ENCODE results near the gene FHOD3. TPM values are rescaled to one million over a fixed set of nuclear protein-coding genes. Genes with fewer than 3 reads are reported as not detected.

The FHOD3 gene
- total and polyA plus RNA-seq, 2 of the 4 experiments (the other 2 are of a cell fraction): 14.6 to 16.0 TPM

DNA sequence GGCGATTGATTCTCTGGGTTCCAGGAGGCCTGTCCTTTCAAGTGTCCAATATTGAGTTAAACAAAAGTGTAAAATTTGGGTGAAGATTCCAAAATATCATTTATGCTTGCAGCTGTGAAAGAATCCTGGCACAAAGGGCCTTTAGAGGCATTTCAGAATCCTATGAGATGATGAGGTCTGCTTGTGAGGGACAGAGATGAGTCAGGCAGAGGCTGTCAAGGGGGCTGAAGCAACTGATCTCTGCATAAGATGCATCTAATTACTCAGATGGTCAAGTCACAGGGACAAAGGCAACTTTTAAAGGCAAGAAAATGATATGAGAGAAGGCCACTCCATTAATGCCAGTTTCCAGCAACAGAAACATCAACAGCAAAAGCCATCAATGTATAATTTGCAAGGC is 78.8 kb downstream of the FHOD3 start:
- Histone ChIP-seq H3K56ac (ENCODE audit: extremely low read depth, insufficient read depth, low read length) (no peak overlapping the region), H3K9ac (ENCODE audit: low read depth, low read length) (no peak overlapping the region), H2BK120ac (ENCODE audit: low read depth, low read length) (no peak overlapping the region), H3K4ac (ENCODE audit: low read depth, low read length) (no peak overlapping the region), H2BK15ac (ENCODE audit: low read depth, low read length) (no peak overlapping the region), H3K27me3 (ENCODE audit: control insufficient read depth, insufficient read depth, low read length) (no peaks in the 10 kb centered on the region), H3K27ac (ENCODE audit: insufficient read depth, low read length) (no peak overlapping the region), H3K9me3 (ENCODE audit: control insufficient read depth, insufficient read depth, low read length) (no peaks in the 10 kb centered on the region), H3K79me1 (ENCODE audit: low read depth in 1 of 2, low read length in 2 of 2) (0 out of 4 replicates have a peak, but pooled peaks cover 0 to 5% of the 10 kb centered on the region in 2 experiments), H4K20me1 (ENCODE audit: insufficient read depth, low read length) (no peaks in the 10 kb centered on the region), H3K4me2 (ENCODE audit: low read depth, low read length) (no peak overlapping the region), H2AK9ac (replicated peaks; ENCODE audit: low read depth, low read length, poor library complexity) (no peak overlapping the region), H3K23ac (ENCODE audit: low read depth, low read length) (no peak overlapping the region), H2AFZ (replicated peaks; ENCODE audit: low read length, poor library complexity) (no peak overlapping the region), H4K91ac (ENCODE audit: insufficient read depth, low read depth, low read length) (no peak overlapping the region), H2AK5ac (ENCODE audit: low read depth, low read length) (no peak overlapping the region), H3K4me1 (ENCODE audit: control insufficient read depth, insufficient read depth, low read length) (peaks cover 10% of the 10 kb centered on the region), H4K8ac (ENCODE audit: low read depth in 2 of 2, low read length in 2 of 2) (no peak overlapping the region), H3K9me1 (ENCODE audit: insufficient read depth, low read length) (peaks cover 8% of the 10 kb centered on the region), H3K36me3 (ENCODE audit: control insufficient read depth, insufficient read depth, low read length) (no peaks in the 10 kb centered on the region), H2BK20ac (ENCODE audit: low read depth, low read length) (no peak overlapping the region), H3K14ac (replicated peaks; ENCODE audit: low read depth, low read length) (0 out of 2 replicates have a peak overlapping the region, but pooled peaks have one; percentile 1), H3K4me3 (ENCODE audit: insufficient read depth, low read depth, low read length) (no peak overlapping the region), H4K5ac (ENCODE audit: low read depth, low read length) (no peak overlapping the region), H2BK5ac (ENCODE audit: low read depth, low read length, poor library complexity, severe bottlenecking) (no peak overlapping the region), H3K18ac (ENCODE audit: low read depth, low read length) (no peak overlapping the region)
- dilution Hi-C loops (cut with HindIII; ENCODE audit: low sequenced_read_pairs, unreplicated experiment) (no loop called here), in situ Hi-C loops (cut with MboI; ENCODE audit: low sequenced_read_pairs) (no loop called here), intact Hi-C loops (cut with micrococcal nuclease) (no loop called here)
- no TSS peak for BruUV-seq (replicated peaks)
- POLR2A ChIA-PET (ENCODE audit: unreplicated experiment): no interaction called here
- TF ChIP-seq FOS (IDR thresholded peaks at IDR 0.05; ENCODE audit: low read depth, low read length): 0 out of 2 replicates have a peak, but pooled peaks have one; percentile 4
- TF ChIP-seq, protein P1, sequence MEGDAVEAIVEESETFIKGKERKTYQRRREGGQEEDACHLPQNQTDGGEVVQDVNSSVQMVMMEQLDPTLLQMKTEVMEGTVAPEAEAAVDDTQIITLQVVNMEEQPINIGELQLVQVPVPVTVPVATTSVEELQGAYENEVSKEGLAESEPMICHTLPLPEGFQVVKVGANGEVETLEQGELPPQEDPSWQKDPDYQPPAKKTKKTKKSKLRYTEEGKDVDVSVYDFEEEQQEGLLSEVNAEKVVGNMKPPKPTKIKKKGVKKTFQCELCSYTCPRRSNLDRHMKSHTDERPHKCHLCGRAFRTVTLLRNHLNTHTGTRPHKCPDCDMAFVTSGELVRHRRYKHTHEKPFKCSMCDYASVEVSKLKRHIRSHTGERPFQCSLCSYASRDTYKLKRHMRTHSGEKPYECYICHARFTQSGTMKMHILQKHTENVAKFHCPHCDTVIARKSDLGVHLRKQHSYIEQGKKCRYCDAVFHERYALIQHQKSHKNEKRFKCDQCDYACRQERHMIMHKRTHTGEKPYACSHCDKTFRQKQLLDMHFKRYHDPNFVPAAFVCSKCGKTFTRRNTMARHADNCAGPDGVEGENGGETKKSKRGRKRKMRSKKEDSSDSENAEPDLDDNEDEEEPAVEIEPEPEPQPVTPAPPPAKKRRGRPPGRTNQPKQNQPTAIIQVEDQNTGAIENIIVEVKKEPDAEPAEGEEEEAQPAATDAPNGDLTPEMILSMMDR (conservative IDR thresholded peaks at IDR 0.05; ENCODE audit: low read depth, low read length): no peak
- no CpG with 5 or more reads among the region's 1 CpG for WGBS, 2 experiments (ENCODE audit: extremely low coverage in 2 of 2, insufficient read length in 1 of 2)
- CTCF ChIA-PET: no interaction called here
- peak; percentile 64 for DNase-seq
- peak; percentile 76 for ATAC-seq (ENCODE audit: low read depth)

Data from IMR-90 (cell line).